GM12874 (cell line): Measurements from ENCODE around the gene MYO9A.

ENCODE experiments used
- CTCF ChIP-seq: IDR thresholded peaks from 2 replicates; pipeline ENCODE4 v1.5.1; 2011; ENCODE audit warnings: low read depth, mild to moderate bottlenecking, control low read depth, low read length, moderate library complexity; ENCODE audit not compliant: insufficient read depth

The MYO9A gene

GRCh38 chr15:72021604-72022003 is 96.3 kb downstream of the MYO9A start:
- TF ChIP-seq CTCF, result no peak

GRCh38 chr15:72020799-72021198 is 97.2 kb downstream of the MYO9A start:
- TF ChIP-seq CTCF, result no peak

GRCh38 chr15:72013703-72014102 is 104.2 kb downstream of the MYO9A start:
- TF ChIP-seq CTCF, result no peak

- TF ChIP-seq CTCF, result no peak
These were observed 106.5 kb downstream of the MYO9A start for GRCh38 chr15:72011302-72011942.

- TF ChIP-seq CTCF, result no peak
These were observed 108.7 kb downstream of the MYO9A start for GRCh38 chr15:72009222-72009621.

GRCh38 chr15:72006382-72006781 is 111.6 kb downstream of the MYO9A start:
- TF ChIP-seq CTCF, result no peak

GRCh38 chr15:72005483-72005882 is 112.5 kb downstream of the MYO9A start:
- TF ChIP-seq CTCF, result no peak
